ENCODE measurements around the gene RAB9A.
"Not testable (repeated sequence)": the region's sequence is repeated elsewhere in the genome, so short reads cannot be mapped to it uniquely, and the experiment has no call there.

RAB9A gene

DNA sequence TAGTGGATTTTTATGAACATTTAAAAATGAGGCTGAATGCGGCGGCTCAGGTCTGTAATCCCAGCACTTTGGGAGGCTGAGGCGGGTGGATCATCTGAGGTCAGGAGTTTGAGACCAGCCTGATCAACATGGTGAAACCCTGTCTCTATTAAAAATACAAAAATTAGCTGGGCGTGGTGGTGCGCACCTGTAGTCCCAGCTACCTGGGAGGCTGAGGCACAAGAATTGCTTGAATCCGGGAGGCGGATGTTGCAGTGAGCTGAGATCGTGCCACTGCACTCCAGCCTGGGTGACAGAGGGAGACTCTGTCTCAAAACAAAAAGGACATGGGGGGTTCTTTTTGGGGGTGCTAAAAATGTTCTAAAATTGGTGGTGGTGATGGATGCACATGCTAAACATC is 19.2 kb upstream of the RAB9A start:
- not testable (repeated sequence) for DNase-seq (ENCODE audit: low spot score)

DNA sequence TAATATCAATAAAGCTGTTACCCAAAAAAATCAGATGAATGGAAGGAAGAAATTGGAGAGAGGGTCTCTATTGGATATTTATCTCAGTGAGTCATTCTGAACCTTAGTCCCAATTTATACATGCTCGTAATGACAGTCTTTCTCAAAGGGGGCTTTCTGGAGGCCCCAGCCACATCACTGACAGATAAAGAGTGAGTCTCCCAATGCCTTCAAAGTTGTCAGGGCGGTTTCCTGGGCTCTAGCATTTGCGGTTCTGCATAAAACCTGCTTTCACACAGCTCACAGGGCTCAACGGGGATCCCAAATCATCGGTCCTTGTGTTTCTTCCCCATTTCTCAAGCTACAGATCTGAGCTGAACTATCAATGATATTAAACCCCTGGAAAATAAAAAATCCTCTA is 18.7 kb upstream of the RAB9A start:
- no peak for DNase-seq (ENCODE audit: low spot score)

GRCh38 chrX:13673016-13673415 is 15.9 kb upstream of the RAB9A start:
- DNase-seq (ENCODE audit: low spot score), result no peak

DNA sequence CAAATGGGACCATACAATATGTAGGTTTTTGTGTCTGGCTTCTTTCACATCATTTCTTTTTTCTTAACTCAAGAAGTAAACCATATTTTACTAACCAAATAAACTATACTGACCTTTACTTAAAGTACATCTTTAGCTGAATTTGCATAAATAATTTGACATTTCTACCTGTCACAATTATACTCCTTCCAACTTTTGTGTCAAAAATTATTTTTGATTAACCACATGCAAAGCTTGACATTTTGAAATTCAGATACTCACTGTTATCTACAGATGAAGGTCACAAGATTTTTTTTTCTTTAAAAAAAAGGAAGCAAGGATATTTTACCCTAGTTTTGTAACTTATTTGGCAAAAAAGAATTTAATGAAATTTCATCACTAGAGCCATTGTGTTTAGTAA is 12.0 kb upstream of the RAB9A start:
- no peak for DNase-seq (ENCODE audit: low spot score)

GRCh38 chrX:13679700-13680099 is 9.2 kb upstream of the RAB9A start:
- DNase-seq (ENCODE audit: low spot score), result not testable (repeated sequence)

GRCh38 chrX:13681595-13681994 is 7.3 kb upstream of the RAB9A start:
- no peak for DNase-seq (ENCODE audit: low spot score)

GRCh38 chrX:13684361-13684760 is 4.6 kb upstream of the RAB9A start:
- DNase-seq (ENCODE audit: low spot score), result no peak

DNA sequence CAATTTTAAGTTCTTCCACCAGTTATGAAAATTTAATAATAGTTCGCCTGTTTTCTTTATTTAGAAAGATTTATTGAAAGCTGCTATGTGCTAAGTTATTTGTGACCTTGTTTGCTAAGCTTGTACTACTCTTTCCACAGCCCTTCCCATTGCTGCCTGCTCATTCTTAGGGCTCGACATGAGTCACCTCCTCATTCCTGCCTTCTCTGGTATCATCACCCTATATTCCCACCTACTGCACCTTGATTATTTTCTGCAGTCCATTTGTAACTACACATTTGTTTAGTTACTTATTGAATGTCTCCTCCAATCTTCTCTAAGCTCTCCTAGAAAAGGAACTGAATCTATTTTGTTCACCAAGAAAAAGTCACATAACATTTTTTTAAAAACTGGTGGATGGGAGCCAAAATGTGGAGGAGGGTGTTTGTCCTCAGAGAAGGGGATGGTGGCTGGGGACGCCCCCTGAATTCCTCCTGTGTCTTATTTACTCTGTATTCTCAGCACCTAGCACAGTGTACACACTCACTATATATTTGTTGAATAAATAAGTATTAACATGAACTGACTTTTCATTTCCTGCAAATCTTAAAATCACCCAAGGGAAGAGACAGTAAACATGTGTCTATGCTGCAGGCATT is 3.7 kb upstream of the RAB9A start:
- no peak for DNase-seq (ENCODE audit: low spot score)

- DNase-seq (ENCODE audit: low spot score), result no peak
Measured at GRCh38 chrX:13687203-13687602, 1.7 kb upstream of the RAB9A start.

GRCh38 chrX:13688384-13688957 is 457 bp upstream of the RAB9A start:
- no peak for DNase-seq (ENCODE audit: low spot score)

GRCh38 chrX:13689741-13690211 is 848 bp downstream of the RAB9A start:
- no peak for DNase-seq (ENCODE audit: low spot score)

DNA sequence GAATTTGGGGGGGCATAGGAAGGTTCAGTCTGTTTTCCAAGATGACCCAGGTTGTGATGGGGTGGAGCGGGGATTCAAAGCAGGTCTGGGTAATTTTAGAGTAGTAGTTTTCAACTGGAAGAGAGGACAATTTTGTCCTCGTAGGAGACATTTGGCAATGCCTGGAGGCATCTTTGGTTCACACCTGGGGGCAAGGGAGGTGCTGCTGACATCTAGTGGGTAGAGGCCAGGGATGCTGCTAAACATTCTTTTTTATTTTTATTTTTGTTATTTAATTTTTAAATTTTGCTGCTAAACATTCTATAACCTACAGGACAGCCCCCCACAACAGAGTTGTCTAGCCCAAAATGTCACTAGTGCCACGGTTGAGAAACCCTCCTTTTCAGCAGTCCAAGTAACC is 1.9 kb downstream of the RAB9A start:
- DNase-seq (ENCODE audit: low spot score), result no peak

DNA sequence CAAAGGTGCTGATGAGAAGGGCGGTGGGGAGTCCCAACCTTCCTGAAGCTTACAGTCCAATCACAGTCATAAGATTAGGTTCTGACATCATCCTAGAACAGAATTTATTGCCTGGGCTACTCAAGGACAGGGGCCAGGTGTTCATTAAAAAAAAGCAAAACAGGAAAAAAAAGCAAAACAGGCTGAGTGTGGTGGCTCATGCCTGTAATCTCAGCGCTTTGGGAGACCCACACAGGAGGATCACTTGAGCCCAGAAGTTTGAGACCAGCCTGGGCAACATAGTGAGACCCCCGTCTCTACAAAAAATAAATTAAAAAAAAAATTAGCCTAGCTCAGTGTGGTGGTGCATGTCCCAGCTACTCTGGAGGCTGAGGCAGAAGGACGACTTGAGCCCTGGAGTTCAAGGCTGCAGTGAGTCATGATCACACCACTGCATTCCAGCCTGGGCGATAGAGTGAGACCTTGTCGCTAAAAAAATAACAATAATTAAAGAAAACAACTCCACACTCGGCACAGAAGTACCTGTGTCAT is 3.0 kb downstream of the RAB9A start:
- DNase-seq (ENCODE audit: low spot score), result no peak

- no peak for DNase-seq (ENCODE audit: low spot score)
Measured at GRCh38 chrX:13692771-13693231, 3.9 kb downstream of the RAB9A start.

- no peak for DNase-seq (ENCODE audit: low spot score)
Measured at GRCh38 chrX:13693341-13693961, 4.5 kb downstream of the RAB9A start.

GRCh38 chrX:13694359-13694758 is 5.4 kb downstream of the RAB9A start:
- no peak for DNase-seq (ENCODE audit: low spot score)

DNA sequence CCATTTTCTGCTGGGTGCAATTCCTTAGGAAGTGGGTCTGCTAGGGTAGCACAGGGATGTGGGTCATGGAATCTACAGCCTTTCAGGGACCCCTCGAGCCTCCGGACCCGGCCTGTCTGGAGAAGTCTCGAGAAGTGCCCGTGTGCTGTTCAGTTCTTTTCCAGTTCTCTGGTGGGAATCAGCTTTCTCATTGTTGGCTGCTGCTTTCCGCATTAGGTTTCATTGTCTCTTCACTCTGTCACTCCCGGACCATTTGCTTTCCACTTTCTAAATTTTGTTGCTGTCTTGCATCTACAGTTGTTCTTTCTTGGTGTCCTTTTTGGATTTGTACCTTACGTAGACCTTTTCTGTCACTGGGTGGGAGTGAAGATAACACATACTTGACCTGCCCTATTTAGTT is 6.1 kb downstream of the RAB9A start:
- no peak for DNase-seq (ENCODE audit: low spot score)

DNA sequence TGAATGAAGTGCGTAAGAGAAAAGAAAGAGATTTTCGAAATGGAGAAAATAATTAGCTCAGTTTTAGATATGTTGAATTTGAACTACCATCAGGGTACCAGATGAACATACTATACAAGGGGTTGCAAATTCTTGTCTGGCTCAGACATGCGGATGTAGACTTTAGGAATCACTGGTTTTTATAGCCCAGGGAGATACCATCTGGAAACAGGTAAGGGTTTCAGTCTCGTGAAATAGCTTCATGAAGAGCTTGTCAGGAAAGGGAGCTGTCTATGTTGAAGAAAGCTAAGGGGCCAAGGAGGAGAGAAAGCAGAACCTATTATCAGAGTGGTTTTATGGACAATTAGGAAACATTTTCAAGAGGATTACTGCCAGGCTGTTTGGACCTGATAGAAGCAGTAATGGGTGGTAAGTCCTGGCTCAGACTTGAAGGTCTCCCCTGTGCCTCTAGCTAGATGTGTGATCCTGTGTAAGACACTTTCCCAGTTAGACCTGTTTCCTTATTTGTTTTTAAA is 6.7 kb downstream of the RAB9A start:
- no peak for DNase-seq (ENCODE audit: low spot score)

- DNase-seq (ENCODE audit: low spot score), result no peak
Measured at GRCh38 chrX:13697455-13697854, 8.5 kb downstream of the RAB9A start.

DNA sequence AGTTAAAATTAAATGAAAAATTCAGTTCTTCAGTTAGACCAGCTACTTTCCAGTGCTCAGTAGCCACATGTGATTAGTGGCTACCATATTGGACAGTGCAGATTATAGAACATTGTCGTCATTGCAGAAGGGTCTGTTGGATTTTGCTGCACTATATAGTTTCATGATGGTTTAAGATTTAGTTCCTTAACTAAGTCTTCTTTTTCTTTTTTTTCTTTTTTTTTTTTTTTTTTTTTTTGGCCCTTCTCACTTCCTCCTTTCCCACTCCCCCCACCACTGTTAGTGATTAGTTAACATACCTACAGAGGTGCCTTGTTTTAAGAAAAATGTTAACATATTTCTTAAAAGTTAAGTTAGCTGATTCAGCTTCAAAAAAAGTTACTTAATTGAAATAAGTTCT is 9.0 kb downstream of the RAB9A start:
- DNase-seq (ENCODE audit: low spot score), result no peak

DNA sequence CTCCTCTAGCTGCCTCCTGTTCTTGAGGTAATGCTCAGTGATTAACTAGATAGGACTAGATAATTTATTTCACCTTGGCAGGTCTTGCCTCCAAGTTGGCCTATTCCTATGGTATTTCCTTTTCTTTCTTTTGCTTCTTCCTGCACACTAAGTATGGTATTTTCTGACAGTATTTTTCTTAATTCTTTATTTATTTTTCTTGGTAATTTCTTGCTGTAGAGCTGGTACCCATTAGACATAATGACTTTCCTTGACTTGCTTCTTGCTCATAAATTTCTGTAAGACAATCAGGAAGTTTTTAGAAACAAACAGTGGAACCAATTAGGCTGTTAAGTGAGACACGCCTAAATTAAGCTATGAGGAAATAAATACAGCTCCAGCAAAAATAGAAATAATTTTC is 9.5 kb downstream of the RAB9A start:
- no peak for DNase-seq (ENCODE audit: low spot score)

DNA sequence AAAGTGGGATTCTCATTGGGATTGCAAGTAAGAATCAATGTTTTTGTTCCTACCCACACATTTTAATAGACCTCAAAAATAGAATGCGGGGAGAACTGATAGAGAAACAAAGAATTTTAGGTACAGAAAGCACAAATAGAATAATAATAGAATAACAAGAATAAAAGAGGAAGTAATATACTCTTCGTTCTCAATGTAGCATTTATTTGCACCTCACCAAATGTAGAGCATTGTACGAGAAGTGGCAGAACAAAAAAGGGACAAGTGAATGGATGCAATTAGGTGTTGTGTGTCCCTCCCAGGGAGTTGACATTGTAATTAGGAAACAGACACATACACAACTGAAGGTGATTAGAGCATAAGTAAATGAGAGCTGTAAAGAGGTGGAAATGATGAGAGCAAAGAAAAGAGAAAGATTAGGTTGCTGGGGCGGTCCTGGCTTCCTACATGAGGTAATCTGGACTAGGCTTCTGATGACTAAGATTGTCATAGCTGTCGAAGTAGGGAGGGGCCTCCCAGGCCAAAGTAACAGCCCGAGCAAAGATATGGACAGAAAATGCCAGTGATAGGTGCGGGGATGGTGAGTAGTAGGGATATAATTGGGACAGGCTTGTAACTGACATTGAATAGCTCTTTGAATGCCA is 10.4 kb downstream of the RAB9A start:
- no peak for DNase-seq (ENCODE audit: low spot score)

- DNase-seq (ENCODE audit: low spot score), result no peak
Measured at GRCh38 chrX:13700380-13700779, 11.5 kb downstream of the RAB9A start.

All from activated CD4-positive, alpha-beta T cell treated with anti-CD3 and anti-CD28 coated beads, Interleukin-2, Interleukin-4, amounts not matched to agents 100 ng/mL and 50 ng/mL, durations not matched to agents 16 hours and 8 hours (primary cell).